HG03045 (cell line): ENCODE results near the gene SLC22A7.

ENCODE experiments used
- ATAC-seq: cut with Tn5 transposase; IDR thresholded peaks from one replicate; pipeline ENCODE4 v1.9.1; 2021; ENCODE audit warnings: mild to moderate bottlenecking, moderate library complexity; ENCODE audit not compliant: unreplicated experiment

SLC22A7 gene, protein sequence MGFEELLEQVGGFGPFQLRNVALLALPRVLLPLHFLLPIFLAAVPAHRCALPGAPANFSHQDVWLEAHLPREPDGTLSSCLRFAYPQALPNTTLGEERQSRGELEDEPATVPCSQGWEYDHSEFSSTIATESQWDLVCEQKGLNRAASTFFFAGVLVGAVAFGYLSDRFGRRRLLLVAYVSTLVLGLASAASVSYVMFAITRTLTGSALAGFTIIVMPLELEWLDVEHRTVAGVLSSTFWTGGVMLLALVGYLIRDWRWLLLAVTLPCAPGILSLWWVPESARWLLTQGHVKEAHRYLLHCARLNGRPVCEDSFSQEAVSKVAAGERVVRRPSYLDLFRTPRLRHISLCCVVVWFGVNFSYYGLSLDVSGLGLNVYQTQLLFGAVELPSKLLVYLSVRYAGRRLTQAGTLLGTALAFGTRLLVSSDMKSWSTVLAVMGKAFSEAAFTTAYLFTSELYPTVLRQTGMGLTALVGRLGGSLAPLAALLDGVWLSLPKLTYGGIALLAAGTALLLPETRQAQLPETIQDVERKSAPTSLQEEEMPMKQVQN

DNA sequence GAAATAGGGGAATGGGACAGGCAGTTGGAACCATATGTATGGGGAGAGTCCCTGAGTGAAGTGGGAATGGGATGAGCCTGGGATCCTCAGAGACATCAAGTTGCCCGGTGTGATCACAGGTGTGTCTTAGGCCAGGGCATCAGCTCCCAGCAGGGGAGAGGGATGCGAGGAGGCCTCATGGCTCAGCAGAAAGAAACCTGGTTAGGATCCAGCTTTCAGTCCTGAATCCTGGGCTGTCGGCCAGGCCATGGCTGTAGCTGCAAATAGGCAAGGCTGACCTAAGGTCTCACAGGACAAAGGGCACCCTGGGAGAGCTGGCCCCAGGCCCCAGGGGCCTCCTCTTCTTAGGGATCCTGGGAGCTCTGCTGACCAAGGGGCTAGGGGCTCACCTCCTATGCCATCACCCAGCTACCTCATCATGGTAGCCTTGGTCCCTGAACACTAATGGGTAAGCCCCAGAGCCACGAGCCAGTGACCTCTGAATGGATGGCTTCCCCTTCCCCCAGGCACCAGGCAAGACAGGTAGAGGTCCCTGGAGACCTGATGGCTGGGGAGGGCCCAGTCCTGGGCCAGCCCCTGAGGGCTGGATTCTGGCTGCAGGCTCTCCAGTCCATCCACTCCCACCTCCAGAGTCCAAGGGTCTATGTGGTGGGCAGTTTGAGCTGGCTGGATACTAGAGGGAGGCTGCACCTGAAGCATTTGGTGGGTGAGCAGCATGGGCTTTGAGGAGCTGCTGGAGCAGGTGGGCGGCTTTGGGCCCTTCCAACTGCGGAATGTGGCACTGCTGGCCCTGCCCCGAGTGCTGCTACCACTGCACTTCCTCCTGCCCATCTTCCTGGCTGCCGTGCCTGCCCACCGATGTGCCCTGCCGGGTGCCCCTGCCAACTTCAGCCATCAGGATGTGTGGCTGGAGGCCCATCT is at the start of gene SLC22A7:
TSS of gene SLC22A7 (plus strand) at position 617 of the 921 bp plus-strand sequence. CDS start at position 716, 99 bp downstream.
- ATAC-seq = no peak

DNA sequence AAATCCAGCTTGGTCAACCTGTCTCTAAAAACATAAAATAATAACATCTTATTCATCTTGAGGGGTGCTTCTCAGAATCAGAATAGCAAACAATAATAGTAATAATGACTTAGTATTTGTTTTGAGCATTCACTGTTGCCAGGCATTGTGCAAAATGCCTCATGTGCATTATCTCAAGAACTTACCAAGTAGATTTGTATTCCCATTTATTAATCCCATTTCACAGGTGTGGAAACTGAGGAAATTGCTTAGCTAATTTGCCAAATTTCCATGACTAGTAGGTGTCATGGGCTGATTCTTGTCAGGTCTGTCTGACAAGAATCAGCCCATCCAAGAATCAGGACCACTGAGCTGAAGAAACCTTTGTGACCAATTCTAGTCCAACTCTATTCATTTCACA is 49.3 kb upstream of the SLC22A7 start:
- ATAC-seq = no peak

DNA sequence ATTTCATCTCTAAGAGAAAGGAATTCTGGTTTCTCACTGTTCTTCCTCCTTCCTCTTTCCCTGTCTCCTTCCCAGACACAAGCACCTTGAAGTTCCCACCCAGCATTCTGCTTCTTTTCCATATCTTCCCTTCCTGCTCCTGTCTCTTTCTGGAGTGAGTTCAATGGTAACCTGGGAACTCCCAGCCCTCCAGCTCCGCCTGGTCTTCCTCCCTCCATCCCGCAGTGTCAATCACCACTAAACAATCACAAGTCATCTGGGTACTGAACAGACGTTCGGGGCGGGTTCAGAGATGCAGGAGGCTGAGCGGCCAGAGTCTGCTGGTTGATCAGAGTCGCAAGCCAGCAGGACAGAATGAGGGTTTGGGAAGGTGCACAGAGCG is 47.1 kb upstream of the SLC22A7 start:
- ATAC-seq = no peak

DNA sequence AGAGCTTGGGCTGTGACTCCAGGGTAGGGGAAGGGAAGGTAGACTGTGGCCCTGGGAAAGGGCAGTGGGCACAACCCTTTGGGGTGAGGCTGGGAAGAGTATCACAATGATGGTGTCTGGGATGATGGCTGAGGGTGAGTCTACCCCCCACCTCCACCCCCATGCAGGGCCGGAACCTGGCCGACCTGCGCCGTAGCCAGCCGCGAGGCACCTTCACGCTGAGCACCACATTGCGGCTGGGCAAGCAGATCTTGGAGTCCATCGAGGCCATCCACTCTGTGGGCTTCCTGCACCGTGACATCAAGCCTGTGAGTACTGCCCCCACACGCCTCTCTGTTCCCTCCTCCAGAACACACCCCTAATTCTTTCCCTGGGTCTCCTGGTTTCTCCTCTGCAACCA is 44.7 kb upstream of the SLC22A7 start:
- ATAC-seq = no peak

DNA sequence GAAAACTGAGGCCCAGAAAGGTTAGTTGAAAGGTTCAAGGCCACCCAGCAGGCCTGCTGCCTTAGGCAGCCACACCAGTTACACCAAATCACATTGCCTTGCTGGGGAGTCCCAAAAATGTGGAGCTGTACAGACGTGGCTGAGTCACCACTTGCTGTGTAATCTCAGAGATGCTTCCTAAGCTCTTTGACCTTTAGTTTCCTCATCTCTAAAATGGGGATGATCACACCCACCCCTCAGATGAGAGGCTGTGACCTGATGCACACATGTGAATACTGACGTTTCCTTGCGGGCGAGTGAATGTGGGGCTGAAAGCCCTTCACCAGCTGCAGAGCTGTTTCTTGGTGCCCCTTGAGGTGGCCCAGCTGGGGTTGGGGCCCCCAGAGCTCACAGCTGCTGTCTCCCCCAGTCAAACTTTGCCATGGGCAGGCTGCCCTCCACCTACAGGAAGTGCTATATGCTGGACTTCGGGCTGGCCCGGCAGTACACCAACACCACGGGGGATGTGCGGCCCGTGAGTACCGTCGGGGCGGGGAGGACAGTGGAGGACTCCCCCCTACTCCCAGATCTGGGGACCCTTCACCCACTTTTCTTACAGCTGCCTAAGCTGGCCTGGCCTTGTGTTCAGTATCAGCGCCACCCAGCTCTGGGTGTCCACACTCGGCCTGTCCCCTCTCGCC is 43.8 kb upstream of the SLC22A7 start:
- no peak for ATAC-seq

DNA sequence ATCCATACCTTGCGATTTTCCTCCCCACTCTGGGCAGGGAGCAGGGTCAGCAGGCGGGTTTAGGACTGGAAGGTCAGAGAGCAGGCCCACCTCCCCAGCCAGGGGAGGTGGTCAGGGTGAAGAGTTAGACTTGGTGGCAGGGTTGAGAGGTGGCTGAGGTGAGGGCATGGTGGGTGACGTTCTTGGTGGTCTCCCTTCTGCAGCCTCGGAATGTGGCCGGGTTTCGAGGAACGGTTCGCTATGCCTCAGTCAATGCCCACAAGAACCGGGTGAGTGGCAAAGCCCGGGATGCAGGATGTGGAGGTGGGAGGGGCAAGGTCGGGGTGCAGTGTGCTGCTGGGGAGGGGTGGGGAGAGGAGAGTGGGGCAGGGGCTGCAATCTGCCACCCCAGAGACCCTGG is 43.2 kb upstream of the SLC22A7 start:
- no peak for ATAC-seq

DNA sequence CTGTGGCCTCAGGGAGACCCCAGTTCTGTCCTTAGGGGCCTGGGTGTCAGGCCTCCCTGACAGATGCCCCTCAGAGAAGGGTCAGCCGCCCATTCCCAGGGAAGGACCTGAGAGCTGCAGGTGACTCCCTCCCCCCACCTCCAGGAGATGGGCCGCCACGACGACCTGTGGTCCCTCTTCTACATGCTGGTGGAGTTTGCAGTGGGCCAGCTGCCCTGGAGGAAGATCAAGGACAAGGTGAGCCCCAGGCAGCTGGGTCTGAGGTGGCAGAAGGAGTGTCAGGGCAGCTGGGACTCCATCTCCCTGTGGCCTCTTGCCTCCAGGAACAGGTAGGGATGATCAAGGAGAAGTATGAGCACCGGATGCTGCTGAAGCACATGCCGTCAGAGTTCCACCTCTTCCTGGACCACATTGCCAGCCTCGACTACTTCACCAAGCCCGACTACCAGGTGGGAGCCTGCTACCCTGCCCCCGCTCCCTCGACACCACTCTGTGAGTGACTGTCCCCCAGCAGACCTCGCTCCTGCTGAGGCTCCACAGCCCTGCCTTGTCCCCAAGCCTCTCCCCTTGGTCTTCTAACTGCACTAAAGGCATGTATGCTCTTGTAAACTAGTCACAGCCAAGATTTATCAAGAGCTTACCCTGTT is 42.5 kb upstream of the SLC22A7 start:
- no peak for ATAC-seq

DNA sequence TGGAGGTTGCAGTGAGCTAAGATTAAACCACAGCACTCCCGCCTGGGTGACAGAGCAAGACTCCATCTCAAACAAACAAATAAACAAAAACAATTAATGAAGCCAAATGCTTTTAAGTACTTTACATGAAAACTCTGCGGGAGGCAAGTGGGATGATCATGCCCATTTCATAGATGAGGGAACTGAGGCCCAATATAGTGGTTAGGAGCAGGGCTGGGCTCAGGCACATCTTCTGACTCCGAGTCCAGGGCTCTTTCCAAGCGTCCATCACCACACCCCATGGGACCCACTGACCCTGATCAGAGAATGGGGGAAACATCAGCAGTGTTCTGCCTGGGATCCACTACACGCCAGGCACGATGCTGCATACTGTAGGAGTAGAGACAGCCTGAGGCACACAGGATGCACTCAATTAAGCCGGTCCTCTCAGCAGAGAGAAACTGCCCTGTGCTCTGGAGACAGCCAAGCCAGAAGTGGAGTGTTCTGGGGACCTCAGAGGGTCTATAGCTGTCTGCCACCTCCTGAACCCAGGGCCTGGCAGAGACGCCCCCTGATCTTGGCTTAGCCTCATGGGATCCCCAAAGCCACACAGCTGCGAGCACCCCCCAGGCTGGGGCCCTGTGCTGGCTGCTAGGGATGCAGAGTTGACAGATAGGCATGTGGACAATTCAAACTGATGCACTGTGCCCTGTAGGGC is 41.2 kb upstream of the SLC22A7 start:
- no peak for ATAC-seq

DNA sequence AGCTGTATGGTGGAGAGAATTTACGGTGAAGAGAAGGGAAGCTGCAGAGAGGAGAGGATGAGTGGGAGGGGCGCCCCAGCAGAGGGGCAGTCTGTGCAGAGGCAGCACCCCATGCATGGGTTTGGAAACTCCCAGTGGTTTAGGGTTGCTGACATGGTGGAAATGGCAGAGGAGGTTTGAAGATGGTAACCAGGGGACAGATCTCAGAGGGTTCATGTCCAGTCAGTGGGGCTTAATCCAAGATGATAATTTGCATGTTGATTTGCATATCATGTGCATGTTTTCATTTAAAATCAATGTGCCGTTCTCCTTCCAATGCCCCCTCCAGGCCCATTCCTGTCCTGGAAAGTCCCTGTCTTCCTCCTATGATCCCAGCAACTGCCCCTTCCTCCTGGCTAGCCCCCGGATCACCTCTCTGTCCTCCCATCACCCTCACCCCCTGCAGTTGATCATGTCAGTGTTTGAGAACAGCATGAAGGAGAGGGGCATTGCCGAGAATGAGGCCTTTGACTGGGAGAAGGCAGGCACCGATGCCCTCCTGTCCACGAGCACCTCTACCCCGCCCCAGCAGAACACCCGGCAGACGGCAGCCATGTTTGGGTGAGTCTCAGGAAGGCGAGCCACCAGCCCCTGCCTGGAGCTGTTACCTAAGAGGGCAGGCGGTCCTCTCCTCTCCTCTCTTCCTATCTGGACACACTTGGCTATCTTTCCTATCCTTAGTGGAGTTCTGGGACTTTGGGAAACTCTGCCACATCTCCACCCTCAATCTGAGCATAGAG is 40.5 kb upstream of the SLC22A7 start:
- no peak for ATAC-seq

DNA sequence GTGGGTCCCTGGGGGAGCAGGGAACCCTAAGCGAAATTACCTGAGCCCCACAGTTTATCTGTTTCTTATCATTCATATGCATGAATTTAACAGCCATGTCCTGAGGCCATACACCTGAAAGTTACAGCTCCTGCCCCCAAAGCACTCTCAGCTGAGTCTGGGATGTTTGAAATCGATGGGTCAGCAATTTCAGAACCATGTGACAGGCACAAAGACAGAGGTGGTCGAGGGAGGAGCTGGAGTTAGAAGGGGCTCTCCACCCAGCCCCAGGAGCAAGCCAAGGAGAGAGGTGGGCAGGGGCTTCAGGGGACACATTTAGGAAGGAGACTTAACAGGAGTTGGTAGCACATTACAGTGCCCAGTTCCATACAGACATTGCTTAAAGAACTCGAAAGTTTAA is 39.9 kb upstream of the SLC22A7 start:
- no peak for ATAC-seq

DNA sequence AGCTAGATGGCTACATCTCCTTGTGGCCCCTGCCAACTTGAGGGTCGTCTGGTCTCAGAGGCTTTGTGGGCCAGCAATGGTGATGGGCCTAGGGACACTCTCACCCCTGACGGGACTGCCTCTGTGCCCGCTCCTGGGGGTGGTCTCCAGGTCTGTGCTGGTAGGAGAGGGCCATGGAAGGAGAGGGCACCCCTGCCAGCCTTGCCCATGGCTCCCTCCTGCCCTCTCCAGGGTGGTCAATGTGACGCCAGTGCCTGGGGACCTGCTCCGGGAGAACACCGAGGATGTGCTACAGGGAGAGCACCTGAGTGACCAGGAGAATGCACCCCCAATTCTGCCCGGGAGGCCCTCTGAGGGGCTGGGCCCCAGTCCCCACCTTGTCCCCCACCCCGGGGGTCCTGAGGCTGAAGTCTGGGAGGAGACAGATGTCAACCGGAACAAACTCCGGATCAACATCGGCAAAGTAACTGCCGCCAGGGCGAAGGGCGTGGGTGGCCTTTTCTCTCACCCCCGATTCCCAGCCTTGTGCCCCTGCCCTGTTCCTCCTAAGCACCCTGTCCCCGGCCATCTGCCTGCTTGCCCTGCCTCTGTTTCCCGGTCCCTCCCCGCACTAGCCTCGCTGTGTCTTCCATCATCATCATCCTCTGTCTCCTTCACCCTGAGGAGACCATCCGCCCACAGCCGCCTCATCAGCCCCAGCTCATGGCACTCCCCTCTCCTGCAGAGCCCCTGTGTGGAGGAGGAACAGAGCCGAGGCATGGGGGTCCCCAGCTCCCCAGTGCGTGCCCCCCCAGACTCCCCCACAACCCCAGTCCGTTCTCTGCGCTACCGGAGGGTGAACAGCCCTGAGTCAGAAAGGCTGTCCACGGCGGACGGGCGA is 39.0 kb upstream of the SLC22A7 start:
- no peak for ATAC-seq

DNA sequence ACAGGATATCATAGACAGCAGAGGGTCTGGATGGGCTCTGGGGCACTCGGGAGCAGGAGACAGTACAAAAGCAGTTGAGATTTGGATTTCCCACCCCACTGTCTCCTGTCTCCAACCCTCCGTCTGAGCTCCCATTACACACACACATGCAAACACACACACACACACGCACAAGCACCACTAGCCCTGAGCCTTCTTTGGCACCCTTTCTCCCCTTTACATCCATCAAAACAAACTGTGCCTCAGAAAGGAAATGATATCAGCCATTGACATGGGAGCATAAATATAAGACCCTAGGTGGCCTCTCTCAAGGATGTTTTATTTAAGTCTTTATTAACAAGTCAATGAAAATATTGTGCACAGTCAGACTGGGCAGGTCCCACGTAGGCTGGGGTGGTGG is 37.3 kb upstream of the SLC22A7 start:
- ATAC-seq = no peak

DNA sequence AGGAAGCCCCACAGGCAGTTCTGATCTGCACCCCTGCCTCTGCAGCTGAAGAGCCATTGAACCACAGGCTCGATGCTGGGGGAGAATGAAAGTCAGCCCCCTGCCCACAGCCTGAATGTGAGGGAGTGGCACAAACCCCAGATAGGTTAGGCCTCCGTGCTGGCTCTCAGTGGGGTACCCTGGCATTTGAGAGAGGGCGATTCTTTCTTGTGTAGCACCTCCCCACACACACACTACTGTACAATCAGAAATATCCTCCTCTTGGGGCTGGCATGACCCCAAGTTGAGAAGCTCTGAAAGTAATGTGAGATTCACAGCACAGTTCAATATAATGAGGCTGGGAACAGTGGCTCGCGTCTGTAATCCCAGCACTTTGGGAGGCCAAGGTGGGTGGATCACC is 36.9 kb upstream of the SLC22A7 start:
- ATAC-seq = no peak

DNA sequence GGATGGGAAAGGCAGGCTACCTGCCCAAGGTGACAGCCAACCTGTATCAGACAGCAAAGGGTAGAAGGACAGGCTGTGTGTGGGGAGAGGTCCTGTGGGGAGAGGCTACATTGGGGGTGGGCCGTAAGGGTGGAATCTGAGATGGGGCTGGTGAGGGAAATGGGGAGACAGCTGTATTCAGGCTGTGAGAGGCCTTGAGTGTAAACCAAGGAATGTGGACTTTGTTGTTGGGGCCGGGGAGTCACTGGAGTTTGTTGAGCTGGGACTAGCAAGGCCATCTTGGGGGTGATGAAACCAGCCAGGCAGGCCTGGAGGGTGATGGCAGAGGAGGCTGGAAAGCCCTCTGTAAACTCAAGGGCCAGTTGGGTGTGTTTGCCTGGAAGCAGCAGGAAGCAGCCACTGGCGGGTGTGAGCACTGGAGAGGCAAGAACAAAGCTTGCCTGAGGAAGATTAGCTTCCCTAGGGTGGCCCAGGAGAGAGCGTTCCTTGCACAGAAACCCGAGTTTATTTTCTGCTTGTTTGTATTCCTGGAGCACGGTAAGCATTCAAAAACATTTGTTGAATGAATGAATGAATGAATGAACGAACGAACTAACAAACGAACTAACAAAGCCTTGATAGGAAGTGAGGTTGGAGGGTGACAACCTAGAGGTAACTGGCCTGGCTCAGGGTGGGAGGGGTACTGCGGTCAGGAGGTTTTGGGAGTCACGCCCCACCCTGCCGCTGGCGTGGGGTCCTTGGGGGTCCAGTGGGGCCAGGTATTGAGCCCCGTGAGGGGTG is 35.9 kb upstream of the SLC22A7 start:
- ATAC-seq = no peak

DNA sequence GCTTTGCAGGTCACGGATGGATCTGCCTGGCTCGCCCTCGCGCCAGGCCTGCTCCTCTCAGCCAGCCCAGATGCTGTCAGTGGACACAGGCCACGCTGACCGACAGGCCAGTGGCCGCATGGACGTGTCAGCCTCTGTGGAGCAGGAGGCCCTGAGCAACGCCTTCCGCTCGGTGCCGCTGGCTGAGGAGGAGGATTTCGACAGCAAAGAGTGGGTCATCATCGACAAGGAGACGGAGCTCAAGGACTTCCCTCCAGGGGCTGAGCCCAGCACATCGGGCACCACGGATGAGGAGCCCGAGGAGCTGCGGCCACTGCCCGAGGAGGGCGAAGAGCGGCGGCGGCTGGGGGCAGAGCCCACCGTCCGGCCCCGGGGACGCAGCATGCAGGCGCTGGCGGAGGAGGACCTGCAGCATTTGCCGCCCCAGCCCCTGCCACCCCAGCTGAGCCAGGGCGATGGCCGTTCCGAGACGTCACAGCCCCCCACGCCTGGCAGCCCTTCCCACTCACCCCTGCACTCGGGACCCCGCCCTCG is 35.2 kb upstream of the SLC22A7 start:
- no peak for ATAC-seq

DNA sequence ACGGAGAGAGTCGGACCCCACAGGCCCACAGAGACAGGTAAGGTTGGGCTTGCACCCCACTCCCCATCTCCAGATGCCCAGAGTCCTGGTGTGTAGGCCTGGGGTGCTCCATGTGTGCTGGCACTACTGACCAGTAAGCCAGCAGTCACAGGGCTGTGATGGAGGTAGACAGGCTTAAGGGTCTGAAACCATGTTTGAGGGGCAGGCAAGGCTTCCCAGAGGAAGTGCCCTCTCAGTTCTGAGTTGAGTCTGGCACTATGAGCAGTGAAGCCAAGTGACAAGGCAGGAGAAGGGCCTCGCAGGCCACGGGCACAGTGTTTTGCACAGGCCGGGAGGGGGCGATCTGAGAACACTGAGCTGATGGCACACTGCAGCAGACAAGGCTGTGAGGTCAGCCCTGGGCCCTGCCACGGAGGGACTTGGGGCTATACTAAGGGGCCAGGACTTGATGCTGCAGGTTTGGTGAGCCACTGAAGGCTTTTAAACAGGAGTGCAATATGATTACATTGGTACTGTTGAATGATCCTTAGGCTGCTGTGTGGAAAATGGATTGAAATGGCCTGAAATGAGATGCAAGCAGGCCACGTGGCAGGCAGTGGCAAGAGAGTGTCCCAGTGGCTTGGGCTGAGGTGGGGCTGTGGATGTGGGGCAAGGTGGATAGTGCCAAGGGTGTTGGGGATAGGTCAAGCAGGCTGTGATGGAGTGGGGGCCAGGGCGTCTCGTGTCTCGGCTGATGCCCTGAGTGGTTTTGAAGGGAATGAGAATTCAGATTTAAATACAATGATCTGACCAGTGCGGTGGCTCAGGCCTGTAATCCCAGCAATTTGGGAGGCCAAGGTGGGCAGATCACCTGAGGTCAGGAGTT is 34.5 kb upstream of the SLC22A7 start:
- peak; percentile 73 for ATAC-seq
